ENCODE data around the gene GGPS1. TPM values are rescaled to one million over a fixed set of nuclear protein-coding genes. Genes with fewer than 3 reads are reported as not detected.

The GGPS1 gene
- total and polyA plus RNA-seq, 2 of the 8 experiments (the other 6 are each of a cell fraction or from before 2014, with no cell fraction given), result 20.9 to 43.6 TPM

DNA sequence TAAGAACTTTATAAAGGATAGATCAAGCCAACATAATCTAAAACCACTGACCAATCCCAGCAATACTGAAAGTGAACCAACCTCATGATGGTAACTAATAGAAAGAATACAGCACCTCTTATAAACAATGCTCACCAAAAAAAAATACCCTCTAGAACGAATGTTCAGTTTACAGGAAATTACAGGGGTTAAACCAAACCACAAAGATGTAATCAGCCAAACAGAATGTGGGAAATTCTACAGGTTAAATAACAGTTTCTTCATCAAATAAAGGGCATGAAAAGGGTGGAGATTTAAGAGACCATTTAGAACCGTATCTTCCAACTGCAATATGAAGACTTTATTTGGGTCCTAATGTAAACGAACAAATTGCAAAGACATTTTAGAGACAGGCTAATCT is 30.8 kb upstream of the GGPS1 start (continued):
- TF ChIP-seq RFX5 (IDR thresholded peaks at IDR 0.05; ENCODE audit: borderline replicate concordance, low read depth, low read length), result no peak
- TF ChIP-seq CREB1 (IDR thresholded peaks at IDR 0.05), result no peak
- no peak for TF ChIP-seq SIX5 (IDR thresholded peaks at IDR 0.05; ENCODE audit: low read depth, low read length)

All from H1 (cell line).